SKM-1 (cell line): Measurements from ENCODE around the gene CRLF3.
"Not testable (repeated sequence)": the region's sequence is repeated elsewhere in the genome, so short reads cannot be mapped to it uniquely, and the experiment has no call there.

ENCODE experiments used
- DNase-seq: peaks from one replicate; lab custom pipeline; 2025; ENCODE audit not compliant: unreplicated experiment; lab: John Stamatoyannopoulos, UW

The CRLF3 gene, protein sequence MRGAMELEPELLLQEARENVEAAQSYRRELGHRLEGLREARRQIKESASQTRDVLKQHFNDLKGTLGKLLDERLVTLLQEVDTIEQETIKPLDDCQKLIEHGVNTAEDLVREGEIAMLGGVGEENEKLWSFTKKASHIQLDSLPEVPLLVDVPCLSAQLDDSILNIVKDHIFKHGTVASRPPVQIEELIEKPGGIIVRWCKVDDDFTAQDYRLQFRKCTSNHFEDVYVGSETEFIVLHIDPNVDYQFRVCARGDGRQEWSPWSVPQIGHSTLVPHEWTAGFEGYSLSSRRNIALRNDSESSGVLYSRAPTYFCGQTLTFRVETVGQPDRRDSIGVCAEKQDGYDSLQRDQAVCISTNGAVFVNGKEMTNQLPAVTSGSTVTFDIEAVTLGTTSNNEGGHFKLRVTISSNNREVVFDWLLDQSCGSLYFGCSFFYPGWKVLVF

DNA sequence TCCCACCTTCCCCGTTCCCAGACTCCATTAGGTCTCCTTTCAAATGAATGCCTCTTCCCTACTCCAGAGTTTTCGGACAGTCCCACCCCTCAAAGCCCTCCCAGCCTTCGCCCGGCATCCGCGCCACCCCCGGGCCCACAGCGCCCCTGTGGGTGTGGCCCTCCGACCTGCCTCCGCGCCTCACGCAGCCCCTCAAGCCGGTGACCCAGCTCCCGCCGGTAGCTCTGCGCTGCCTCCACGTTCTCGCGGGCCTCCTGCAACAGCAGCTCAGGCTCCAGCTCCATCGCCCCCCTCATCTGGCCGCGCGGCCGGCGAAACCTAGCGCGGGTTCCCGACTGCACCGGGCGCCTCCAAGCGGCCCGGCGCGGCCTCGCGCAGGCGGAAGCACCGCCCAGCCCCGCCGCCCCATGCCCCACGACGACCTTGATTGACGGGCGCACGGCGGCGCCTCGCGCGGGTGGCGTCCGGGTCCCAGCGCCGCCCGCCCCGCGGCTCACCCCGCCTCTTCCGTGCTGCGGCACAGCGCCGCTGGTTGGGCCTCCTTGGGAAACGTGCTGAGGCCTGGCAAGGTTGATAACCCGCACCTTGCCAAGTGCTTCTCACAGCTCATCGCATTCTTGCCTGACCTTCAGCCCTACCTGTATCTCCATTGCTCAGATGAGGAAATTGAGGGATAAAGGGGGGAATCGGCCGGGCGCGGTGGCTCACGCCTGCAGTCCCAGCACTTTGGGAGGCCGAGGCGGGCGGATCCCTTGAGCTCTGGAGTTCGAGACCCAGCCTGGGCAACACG is at the start of gene CRLF3:
CRLF3 (minus strand) TSS at position 337 of the 790 bp plus-strand sequence; CDS start at position 296, 41 bp downstream.
- DNase-seq: peak; percentile 82

DNA sequence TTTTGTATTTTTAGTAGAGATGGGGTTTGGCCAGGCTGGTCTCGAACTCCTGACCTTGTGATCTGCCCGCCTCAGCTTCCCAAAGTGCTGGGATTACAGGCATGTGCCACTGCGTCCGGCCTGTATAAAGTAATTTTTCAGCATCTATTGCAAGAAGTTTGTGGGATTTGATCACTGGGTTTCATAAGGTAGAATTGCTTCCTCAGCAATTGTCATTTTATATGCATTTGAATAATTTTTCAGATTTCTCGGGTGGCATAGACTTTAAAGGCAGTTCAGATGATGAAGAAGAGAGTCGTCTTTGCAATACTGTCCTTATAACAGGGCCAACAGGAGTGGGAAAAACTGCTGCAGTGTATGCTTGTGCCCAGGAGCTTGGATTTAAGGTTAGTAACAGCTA is 44.5 kb upstream of the CRLF3 start:
- no peak for DNase-seq

DNA sequence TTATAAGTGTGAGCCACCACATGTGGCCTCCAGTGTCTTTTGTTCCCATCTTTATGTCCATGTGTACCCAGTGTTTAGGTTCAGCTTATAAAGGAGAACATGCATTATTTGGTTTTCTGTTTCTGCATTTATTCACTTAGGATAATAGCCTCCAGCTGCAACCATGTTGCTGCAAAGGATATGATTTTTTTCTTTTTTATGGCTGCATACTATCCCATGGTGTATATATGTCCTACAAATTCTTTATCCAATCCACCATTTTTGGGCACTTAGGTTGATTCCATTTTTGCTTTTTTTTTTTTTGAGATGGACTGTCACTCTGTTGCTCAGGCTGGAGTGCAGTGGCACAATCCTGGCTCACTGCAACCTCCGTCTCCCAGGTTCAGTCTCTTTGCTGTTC is 40.1 kb upstream of the CRLF3 start:
- DNase-seq: no peak

DNA sequence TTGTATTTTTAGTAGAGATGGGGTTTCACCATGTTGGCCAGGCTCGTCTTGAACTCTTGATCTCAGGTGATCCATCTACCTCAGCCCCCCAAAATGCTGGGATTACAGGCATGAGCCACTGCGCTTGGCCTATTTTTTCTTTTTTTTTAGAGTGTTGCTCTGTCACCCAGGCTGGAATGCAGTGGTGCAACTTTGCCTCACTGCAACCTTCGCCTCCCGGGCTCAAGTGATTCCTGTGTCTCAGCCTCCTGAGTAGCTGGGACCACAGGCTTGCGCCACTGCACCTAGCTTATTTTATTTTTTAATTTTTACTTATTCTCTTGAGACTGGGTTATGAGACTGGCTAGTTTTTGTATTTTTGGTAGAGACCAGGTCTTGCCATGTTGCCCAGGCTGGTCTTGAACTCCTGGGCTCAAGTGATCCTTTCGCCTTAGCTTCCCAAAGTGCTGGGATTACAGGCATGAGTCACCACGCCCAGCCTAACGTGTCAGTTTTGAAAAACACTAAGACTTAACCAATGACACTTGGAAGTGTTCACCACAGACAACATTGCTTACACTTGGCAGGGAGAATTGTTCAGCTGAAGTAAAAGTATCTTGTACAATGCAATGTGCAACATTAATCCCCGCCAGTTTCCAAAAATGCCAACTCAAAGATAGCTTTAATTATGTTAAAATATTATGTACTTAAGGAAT is 34.2 kb upstream of the CRLF3 start:
- no peak for DNase-seq

DNA sequence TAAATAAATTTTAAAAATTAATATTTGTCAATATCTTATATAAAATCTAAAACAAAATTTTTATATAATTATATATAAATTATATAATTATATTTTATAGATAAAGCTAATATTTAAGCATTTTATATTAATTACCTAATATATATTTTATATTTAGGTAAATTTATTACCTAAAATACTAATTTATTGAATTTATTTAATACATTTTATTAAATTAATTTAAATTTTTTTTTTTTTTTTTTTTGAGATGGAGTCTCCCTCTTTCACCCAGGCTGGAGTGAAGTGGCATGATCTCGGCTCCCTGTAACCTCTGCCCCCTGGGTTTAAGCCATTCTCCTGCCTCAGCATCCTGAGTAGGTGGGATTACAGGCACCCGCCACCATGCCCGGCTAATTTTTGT is 29.7 kb upstream of the CRLF3 start:
- no peak for DNase-seq

DNA sequence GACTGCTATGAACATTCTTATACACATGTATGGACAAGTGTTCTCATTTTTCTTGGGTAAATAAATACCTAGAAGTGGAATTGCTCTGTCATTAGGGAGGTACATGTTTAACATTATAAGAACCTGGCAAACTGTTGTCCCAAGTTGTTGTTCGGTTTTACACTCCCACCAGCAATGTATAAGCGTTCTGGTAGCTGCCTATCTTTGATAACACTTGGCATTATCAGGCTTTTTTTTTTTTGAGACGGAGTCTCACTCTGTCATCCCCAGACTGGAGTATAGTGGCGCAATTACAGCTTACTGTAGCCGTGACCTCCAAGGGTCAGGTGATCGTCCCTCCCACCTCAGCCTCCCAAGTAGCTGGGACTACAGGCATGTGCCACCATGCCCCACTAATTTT is 23.5 kb upstream of the CRLF3 start:
- no peak for DNase-seq

DNA sequence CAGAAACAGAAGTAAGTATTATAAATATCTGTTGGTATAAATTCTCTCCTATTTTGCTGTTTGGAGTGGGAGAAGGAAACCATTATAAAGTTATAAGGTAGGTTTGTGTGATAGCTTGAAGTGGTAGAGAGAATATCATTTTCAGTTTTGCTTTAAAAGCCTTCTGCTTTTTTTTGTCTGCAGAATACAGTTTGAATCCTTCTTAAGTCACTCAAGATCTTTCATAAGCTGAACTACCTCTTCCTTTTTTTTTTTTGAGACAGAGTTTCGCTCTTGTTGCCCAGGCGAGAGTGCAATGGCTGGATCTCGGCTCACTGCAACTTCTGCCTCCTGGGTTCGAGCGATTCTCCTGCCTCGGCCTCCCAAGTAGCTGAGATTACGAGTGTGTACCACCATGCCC is 16.3 kb upstream of the CRLF3 start:
- DNase-seq: no peak

DNA sequence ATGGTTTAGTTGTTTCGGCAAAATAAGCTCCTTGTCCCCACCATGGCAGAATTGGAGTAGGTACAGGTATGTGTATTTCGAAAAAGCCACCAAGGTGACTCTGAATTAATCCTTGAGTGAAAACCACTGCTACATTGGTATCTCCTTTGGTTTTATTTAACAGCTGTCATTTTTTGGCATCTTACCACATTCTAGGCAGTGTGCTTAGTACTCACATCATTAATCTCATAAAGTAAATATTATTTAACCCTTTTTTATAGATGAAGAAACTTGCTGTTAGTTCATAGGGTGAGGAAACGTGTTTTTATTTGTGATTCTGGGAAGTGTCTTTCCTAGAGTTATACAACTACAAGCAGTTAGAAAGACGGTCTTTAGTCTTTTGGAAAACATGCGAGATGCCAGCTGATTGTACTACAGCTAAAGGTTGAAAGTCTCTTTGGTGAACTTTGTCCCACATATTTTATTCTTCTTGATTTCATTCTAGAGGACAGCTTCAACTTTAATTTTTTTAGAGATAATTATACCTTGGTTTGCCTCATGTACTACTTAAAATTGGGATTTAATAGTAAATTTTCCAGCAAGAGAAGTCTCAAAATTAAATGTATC is 13.8 kb upstream of the CRLF3 start:
- DNase-seq: no peak

DNA sequence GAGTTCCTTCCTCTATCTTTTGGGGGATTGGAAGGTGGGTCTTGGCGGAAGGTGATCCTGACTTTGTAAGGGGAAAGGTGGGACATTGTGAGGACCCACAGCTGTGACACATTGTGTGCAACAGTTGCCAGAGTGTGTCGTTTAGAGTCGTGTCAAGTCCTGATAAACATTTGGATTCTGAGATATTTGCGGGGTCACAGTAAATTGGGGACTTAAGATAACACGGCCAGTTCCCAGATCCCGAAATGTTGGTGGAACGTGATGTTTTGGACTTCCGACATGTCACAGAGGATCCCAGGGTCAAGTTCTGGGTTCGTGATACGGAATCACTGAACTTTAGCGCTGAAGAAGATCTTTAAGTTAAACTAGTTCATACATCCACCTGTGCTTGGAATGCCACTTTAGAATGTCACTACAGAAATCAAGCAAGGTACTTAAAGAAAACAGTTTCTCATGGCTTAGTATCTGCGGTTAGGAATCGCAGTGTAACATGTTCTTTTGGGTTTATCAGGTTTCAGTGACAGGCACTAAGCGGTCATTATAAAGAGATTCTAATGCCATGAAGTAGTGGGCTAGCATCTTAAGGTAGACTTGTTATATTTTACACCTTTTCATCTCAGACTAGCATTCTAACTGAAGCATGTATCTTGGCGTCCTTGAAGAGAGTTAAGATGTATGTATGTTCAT is 8.1 kb upstream of the CRLF3 start:
- DNase-seq: no peak

DNA sequence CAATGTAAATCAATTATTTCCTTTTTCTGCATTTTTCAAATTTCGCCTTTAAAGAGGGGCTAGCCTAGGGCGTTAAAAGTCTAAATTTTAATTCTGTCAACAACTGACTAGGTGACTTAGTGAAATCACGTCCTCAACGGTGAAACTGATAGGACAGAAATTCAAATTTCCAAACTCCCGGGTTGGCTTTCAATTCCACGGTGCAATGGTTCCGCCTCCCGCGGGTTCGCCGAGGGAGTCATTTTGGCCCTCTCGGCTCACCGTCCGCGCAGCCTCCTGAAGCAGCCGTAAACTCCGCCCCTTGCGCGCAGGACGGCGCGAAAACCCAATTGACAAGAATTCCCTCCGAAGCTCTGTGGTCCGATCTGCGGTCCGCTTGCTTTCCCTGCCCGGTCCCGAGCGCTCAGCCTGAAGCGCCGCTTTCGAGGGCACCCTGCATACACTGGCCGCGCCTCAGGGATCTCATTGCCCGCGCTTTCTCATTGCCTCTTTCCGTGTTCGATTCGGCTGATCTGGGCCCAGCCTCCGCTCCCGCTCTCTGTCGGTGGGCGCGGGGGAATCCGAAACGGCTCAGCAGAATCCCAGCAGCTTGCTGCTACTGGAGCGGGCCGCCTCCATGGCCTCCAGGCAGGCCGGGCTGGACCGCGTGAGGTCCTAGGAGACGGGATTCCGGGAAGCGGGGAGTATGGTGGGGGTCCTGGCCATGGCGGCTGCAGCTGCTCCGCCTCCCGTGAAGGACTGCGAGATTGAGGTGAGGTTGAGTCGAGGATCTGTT is 7.4 kb upstream of the CRLF3 start, which contains the start of gene ATAD5:
ATAD5 (plus strand) TSS at position 304 of the 775 bp plus-strand sequence; CDS start at position 686, 382 bp downstream.
- peak; percentile 73 for DNase-seq

DNA sequence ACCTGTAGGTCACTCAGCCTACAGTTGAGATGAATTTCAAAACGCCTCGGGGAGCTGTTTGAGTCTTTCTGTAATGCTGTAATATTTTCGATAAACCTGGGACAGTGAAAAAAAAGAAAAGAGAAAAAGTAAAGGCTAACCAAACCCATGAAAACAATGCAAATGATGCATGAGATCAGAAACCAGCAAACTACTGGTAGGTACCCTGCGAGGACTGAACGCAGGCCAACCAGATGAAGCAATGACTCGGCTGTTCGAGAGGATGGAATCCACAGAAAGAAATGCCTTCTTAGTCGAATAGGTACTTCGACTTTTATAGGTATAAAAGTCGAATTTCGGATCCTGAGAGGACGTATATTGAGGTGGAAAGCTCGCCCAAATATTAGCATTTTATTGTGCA is 6.8 kb upstream of the CRLF3 start:
- DNase-seq: no peak

DNA sequence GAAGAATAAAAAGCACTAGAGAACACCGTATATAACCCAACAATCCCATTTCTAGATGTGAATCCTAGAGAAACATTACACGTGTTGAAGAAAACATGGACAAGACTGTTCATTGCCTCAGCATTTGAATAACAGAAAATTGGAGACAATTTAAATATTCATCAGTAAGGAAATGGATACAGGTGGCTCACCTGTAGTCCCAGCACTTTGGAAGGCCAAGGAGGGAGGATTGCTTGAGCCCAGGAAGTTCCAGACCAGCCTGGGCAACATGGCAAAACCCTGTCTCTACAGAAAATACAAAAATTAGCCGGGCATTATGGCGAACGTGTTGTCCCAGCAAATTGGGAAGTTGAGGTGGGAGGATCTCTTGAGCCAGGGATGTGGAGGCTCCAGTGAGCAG is 4.5 kb upstream of the CRLF3 start:
- no peak for DNase-seq

DNA sequence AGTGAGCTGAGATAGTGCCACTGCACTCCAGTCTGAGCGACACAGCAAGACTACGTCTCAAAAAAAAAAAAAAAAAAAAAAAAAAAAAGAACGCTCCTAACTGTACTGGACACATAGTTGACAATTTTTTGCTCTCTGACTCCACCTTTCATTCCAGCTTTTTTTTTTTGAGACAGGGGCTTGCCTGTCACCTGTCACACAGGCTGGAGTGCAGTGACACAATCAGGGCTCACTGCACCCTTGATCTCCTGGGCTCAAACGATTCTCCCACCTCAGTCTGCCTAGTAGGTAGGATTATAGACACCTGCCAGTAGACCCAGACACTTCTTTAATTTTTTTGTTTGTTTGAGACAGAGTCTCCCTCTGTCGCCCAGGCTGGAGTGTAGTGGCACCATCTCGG is 2.6 kb upstream of the CRLF3 start:
- DNase-seq: no peak

DNA sequence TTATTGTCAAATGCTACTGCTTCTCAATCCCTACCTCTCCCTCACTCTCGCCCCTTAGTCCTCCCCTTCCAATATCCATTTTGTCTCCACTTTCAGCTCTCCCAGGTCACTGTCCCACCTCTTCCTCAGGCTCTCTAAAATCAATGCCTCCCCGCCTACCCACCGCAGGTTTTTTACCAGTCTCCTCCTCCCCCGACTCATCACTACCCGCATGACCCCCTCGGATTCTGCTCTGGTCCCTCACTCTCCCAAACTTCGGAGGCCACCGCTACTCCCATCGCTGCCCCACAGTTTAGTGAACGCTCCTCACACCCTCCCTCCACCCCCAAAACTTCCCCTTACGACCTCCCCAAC is 513 bp downstream of the CRLF3 start:
- no peak for DNase-seq

DNA sequence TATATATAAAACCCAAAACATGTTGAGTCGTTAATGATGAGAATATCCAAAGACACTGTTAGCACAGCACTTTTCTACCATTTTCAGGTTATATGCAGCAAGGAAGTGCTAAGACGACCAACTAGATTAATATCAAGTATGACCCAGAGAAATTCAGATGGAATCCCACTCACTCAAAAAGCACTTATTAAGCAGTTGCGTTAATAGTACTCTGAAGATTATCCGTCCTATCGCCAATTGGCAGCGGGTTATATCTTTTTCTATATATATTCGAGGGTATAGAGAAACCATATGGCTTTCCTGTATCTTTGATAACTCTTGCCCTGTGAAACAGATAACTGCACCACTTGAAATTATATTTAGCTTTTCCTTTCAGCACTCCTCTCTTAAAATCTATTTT is 1.1 kb downstream of the CRLF3 start:
- DNase-seq: no peak

DNA sequence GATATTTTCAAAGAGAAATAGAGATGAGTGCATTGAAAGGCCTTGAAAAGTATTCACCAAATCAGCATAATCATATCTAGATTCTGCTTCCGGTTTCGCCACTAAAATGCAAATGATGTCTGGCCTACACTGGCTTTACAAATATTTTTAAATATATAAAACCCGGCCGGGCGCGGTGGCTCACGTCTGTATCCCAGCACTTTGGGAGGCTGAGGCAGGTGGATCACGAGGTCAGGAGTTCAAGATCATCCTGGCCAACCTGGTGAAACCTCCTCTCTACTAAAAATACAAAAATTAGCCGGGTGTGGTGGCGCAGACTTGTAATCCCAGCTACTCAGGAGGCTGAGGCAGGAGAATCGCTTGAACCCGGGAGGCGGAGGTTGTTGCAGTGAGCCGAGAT is 1.6 kb downstream of the CRLF3 start:
- DNase-seq: not testable (repeated sequence)

DNA sequence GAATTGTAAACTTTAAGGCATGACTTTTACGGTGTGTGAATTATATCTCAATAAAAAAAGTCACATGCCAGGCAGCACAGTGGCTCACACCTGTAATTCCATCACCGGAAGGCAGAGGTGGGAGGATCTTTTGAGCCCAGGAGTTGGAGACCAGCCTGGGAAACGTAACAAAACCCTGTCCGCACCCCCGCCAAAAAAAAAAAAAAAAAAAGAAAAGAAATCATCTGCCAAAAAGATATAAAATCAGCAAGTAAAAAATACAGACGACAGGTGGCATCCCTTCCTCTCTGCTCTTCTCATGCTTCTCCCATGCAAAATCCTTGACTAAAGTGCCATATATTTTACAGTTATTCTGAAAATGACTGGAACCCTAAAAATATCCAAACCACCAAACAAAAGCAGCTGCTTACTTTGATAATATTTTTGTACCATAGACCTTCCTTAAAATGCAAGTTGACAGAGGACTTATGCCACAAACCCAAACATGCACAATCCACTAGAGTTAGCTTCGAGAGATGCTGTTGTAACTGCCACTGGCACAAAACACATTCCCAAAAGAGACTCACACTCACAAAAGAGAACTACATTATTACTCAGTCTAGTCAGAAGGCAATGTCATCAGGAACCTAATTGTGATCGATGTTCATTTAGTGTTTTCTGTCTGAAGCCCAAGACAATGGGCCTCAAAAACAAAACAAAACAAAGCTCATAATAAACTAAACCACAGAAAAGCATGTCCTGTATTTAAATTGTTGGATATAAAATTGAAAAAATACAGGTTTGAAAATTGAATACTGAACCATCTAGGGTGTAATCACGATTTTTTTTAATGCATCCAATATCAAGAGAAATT is 2.4 kb downstream of the CRLF3 start:
- no peak for DNase-seq

DNA sequence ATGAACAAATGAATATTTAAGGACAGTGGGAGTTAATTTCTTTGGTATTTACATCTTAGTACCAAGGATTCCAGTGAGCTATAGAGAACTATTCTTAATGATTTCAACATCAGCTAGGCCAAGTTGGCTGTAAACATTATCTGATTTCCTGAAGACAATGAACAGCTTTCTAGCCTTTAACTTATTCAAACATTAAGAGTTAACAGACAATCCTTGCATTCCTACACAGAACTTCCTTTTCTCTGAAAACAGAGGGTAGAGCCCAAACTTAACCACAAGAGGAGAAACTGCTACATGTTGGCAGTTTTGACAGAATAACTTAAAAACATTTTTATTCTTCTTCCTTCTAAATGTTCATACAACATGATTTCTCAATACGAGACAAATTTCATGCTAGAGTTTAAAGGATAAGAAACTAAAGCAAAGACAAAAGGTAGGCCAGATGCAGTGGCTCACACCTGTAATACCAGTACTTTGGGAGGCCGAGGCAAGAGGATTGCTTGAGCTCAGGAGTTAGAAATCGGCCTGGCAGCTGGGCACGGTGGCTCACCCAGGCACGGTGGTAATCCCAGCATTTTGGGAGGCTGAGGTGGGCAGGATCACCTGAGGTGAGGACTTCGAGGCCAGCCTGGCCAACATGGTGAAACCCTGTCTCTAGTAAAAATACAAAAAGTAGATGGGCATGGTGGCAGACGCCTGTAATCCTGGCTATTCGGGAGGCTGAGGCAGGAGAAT is 4.4 kb downstream of the CRLF3 start:
- DNase-seq: no peak
